GM12892 (cell line): ENCODE results near the gene LENG9.

Source experiments
- POLR2A ChIP-seq: IDR thresholded peaks from 2 replicates; pipeline ENCODE4 v1.6.1; 2011; ENCODE audit warnings: low read depth, low read length, control low read depth
- POLR2AphosphoS5 ChIP-seq: IDR thresholded peaks from 2 replicates; pipeline ENCODE4 v1.6.1; 2011; ENCODE audit warnings: low read depth, low read length, control low read depth
- TAF1 ChIP-seq: IDR thresholded peaks from 2 replicates; pipeline ENCODE4 v1.6.1; 2011; ENCODE audit warnings: low read depth, mild to moderate bottlenecking, control low read depth, low read length, borderline replicate concordance

- TF ChIP-seq TAF1 (no peak), POLR2A (no peak), POLR2AphosphoS5 (no peak)
Observed at GRCh38 chr19:54451997-54452396, 11.6 kb downstream of the LENG9 start.
